Osteocyte (in vitro differentiated cells): ENCODE measurements around the gene NOC3L. TPM values are rescaled to one million over a fixed set of nuclear protein-coding genes. Genes with fewer than 3 reads are reported as not detected.
A peak's percentile ranks its signal among the peaks of the same experiment; 100 is the strongest.

Experiments
- DNase-seq: peaks from one replicate; pipeline ENCODE4 v3.0.0; 2021; ENCODE audit warnings: mixed read lengths; ENCODE audit not compliant: unreplicated experiment; ENCODE audit errors: extremely low spot score
- H3K27ac Mint-ChIP-seq: one replicate; pipeline ENCODE4 v1.8.0; 2021; ENCODE audit warnings: mild to moderate bottlenecking, mixed read lengths; ENCODE audit not compliant: unreplicated experiment
- H3K27me3 Mint-ChIP-seq: one replicate; pipeline ENCODE4 v1.8.0; 2021; ENCODE audit warnings: mixed read lengths; ENCODE audit not compliant: unreplicated experiment
- H3K36me3 Mint-ChIP-seq: one replicate; pipeline ENCODE4 v1.8.0; 2021; ENCODE audit warnings: mixed read lengths; ENCODE audit not compliant: unreplicated experiment
- H3K4me1 Mint-ChIP-seq: one replicate; pipeline ENCODE4 v1.8.0; 2021; ENCODE audit warnings: mixed read lengths; ENCODE audit not compliant: unreplicated experiment
- H3K4me3 Mint-ChIP-seq: one replicate; pipeline ENCODE4 v1.8.0; 2021; ENCODE audit warnings: mild to moderate bottlenecking, moderate library complexity, mixed read lengths; ENCODE audit not compliant: unreplicated experiment
- H3K9me3 Mint-ChIP-seq: one replicate; pipeline ENCODE4 v1.8.0; 2021; ENCODE audit warnings: mixed read lengths; ENCODE audit not compliant: unreplicated experiment
- CTCF ChIP-seq: fragments of 200-600 bp; sonication (generic); IDR thresholded peaks from 2 replicates; pipeline ENCODE4 v1.5.0; 2021; ENCODE audit warnings: antibody characterized with exemption, mild to moderate bottlenecking, moderate library complexity
- total RNA-seq: library from RNA; stranded (reverse); gene quantifications from 2 replicates; pipeline ENCODE4 v1.2.1, GENCODE V29; 2021

NOC3L gene
- total RNA-seq, 1 donor from 2014 or later, result 15.5 TPM

- Mint-ChIP-seq H3K4me1 (peaks cover 31% of the 10 kb centered on the region), H3K27me3 (no peaks in the 10 kb centered on the region), H3K36me3 (peaks cover under 1% of the 10 kb centered on the region), H3K4me3 (no peak overlapping the region), H3K27ac (peak overlapping the region; percentile 65), H3K9me3 (no peaks in the 10 kb centered on the region)
- DNase-seq, result no peak
- TF ChIP-seq CTCF, result no peak
These were observed 69.4 kb downstream of the NOC3L start for GRCh38 chr10:94293354-94293753.

GRCh38 chr10:94292434-94293090 lies 70.2 kb downstream of the NOC3L start:
- H3K9me3 Mint-ChIP-seq, result no peaks in the 10 kb centered on the region
- no peak for TF ChIP-seq CTCF
- peak overlapping the region; percentile 65 for H3K27ac Mint-ChIP-seq
- H3K27me3 Mint-ChIP-seq, result no peaks in the 10 kb centered on the region
- H3K4me3 Mint-ChIP-seq, result no peak overlapping the region
- no peak for DNase-seq
- no peaks in the 10 kb centered on the region for H3K36me3 Mint-ChIP-seq
- peaks cover 39% of the 10 kb centered on the region for H3K4me1 Mint-ChIP-seq

- Mint-ChIP-seq H3K36me3 (peaks cover 14% of the 10 kb centered on the region), H3K4me1 (peaks cover 49% of the 10 kb centered on the region), H3K9me3 (no peaks in the 10 kb centered on the region), H3K4me3 (no peak overlapping the region), H3K27me3 (no peaks in the 10 kb centered on the region), H3K27ac (peak overlapping the region; percentile 74)
- no peak for DNase-seq
- TF ChIP-seq CTCF, result no peak
These were observed 74.2 kb downstream of the NOC3L start for GRCh38 chr10:94288361-94289101.

GRCh38 chr10:94287336-94287735 lies 75.4 kb downstream of the NOC3L start:
- peak overlapping the region; percentile 74 for H3K27ac Mint-ChIP-seq
- peaks cover 45% of the 10 kb centered on the region for H3K4me1 Mint-ChIP-seq
- DNase-seq, result no peak
- peaks cover 14% of the 10 kb centered on the region for H3K36me3 Mint-ChIP-seq
- H3K27me3 Mint-ChIP-seq, result no peaks in the 10 kb centered on the region
- no peaks in the 10 kb centered on the region for H3K9me3 Mint-ChIP-seq
- H3K4me3 Mint-ChIP-seq, result peak overlapping the region; percentile 52
- TF ChIP-seq CTCF, result no peak

GRCh38 chr10:94286901-94287300 lies 75.8 kb downstream of the NOC3L start:
- Mint-ChIP-seq H3K4me1 (peaks cover 46% of the 10 kb centered on the region), H3K9me3 (no peaks in the 10 kb centered on the region), H3K27ac (peak overlapping the region; percentile 74), H3K4me3 (peak overlapping the region; percentile 52), H3K27me3 (no peaks in the 10 kb centered on the region), H3K36me3 (peaks cover 14% of the 10 kb centered on the region)
- no peak for TF ChIP-seq CTCF
- DNase-seq, result no peak
